Liver (tissue), 3 donors: Measurements from ENCODE around the gene TTC21A.

Source experiments
- CTCF ChIP-seq: fragments of 150-350 bp; IDR thresholded peaks from 2 replicates; pipeline ENCODE4 v1.5.1; 2017; ENCODE audit warnings: improper control_type of control experiment, low read depth, low read length; ENCODE audit not compliant: missing input control
- FOXA1 ChIP-seq: IDR thresholded peaks from 2 replicates; pipeline ENCODE4 v1.6.1; 2016; ENCODE audit warnings: antibody characterized with exemption
- GABPA ChIP-seq, 2 donors: IDR thresholded peaks in 1 of 2; conservative IDR thresholded peaks in 1 of 2; 2 replicates each; pipeline ENCODE4 v1.6.1; 2016; ENCODE audit warnings: antibody characterized with exemption in 2 of 2, mild to moderate bottlenecking in 1 of 2, moderate library complexity in 1 of 2
- HNF4A ChIP-seq, 2 donors: conservative IDR thresholded peaks; 2 replicates each; pipeline ENCODE4 v1.6.1; 2016; ENCODE audit warnings: antibody characterized with exemption in 2 of 2, mild to moderate bottlenecking in 2 of 2
- JUND ChIP-seq, 2 donors: IDR thresholded peaks; 2 replicates each; pipeline ENCODE4 v1.6.1; 2016; ENCODE audit warnings: antibody characterized with exemption in 2 of 2
- RAD21 ChIP-seq, 2 donors: IDR thresholded peaks; 2 replicates each; pipeline ENCODE4 v1.6.1; 2016; ENCODE audit warnings: antibody characterized with exemption in 2 of 2, mild to moderate bottlenecking in 2 of 2
- YY1 ChIP-seq: IDR thresholded peaks from 2 replicates; pipeline ENCODE4 v1.6.1; 2016; ENCODE audit warnings: antibody characterized with exemption, mild to moderate bottlenecking
- TF ChIP-seq, protein P1 (sequence below): IDR thresholded peaks from 2 replicates; pipeline ENCODE4 v1.6.1; 2016; ENCODE audit warnings: antibody characterized with exemption, mild to moderate bottlenecking
- TF ChIP-seq, protein P2 (sequence below): IDR thresholded peaks from 2 replicates; pipeline ENCODE4 v1.6.1; 2016; ENCODE audit warnings: antibody characterized with exemption
- donor health status: healthy.
- donor health status: healthy.

GRCh38 chr3:39180546-39181346 is 73.3 kb downstream of the TTC21A start:
- TF ChIP-seq CTCF (peak; percentile 42), HNF4A (conservative IDR thresholded peaks at IDR 0.05) (no peak), YY1 (peak; percentile 36), FOXA1 (no peak), JUND (IDR thresholded peaks at IDR 0.05) (no peak), GABPA (IDR thresholded peaks at IDR 0.05 in 1 of 2, conservative IDR thresholded peaks at IDR 0.05 in 1 of 2) (no peak), RAD21 (IDR thresholded peaks at IDR 0.05) (peak; percentile 40 to 66)
- TF ChIP-seq, protein P1, sequence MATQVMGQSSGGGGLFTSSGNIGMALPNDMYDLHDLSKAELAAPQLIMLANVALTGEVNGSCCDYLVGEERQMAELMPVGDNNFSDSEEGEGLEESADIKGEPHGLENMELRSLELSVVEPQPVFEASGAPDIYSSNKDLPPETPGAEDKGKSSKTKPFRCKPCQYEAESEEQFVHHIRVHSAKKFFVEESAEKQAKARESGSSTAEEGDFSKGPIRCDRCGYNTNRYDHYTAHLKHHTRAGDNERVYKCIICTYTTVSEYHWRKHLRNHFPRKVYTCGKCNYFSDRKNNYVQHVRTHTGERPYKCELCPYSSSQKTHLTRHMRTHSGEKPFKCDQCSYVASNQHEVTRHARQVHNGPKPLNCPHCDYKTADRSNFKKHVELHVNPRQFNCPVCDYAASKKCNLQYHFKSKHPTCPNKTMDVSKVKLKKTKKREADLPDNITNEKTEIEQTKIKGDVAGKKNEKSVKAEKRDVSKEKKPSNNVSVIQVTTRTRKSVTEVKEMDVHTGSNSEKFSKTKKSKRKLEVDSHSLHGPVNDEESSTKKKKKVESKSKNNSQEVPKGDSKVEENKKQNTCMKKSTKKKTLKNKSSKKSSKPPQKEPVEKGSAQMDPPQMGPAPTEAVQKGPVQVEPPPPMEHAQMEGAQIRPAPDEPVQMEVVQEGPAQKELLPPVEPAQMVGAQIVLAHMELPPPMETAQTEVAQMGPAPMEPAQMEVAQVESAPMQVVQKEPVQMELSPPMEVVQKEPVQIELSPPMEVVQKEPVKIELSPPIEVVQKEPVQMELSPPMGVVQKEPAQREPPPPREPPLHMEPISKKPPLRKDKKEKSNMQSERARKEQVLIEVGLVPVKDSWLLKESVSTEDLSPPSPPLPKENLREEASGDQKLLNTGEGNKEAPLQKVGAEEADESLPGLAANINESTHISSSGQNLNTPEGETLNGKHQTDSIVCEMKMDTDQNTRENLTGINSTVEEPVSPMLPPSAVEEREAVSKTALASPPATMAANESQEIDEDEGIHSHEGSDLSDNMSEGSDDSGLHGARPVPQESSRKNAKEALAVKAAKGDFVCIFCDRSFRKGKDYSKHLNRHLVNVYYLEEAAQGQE, result peak; percentile 27
- TF ChIP-seq, protein P2, sequence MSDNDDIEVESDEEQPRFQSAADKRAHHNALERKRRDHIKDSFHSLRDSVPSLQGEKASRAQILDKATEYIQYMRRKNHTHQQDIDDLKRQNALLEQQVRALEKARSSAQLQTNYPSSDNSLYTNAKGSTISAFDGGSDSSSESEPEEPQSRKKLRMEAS, result no peak
